CD4-positive, alpha-beta T cell (primary cell): ENCODE data around the gene MAP3K1. TPM values are rescaled to one million over a fixed set of nuclear protein-coding genes. Genes with fewer than 3 reads are reported as not detected.

Experiments used
- ATAC-seq: fragments of 200-7000 bp; cut with Tn5 transposase; one replicate; pipeline ENCODE4 v1.10.0; 2022; ENCODE audit warnings: mild to moderate bottlenecking; ENCODE audit not compliant: poor library complexity
- CTCF ChIA-PET: fragments of 350-600 bp; sonication (Branson Sonifier 250); formaldehyde crosslinking; loops from one replicate; lab custom pipeline; 2021; ENCODE audit warnings: antibody characterized with exemption, inconsistent platforms; lab: Charles Lee
- POLR2A ChIA-PET: fragments of 350-600 bp; sonication (Branson Sonifier 250); formaldehyde crosslinking; loops from one replicate; lab custom pipeline; 2021; ENCODE audit warnings: antibody characterized with exemption, inconsistent platforms; lab: Charles Lee
- DNase-seq, 14 experiments: peaks; one replicate each; pipeline ENCODE4 v3.0.0-alpha.2; 2013 to 2020; ENCODE audit warnings: mixed read lengths in 2 of 14
- H3K27ac ChIP-seq, 2 donors: one replicate each; pipeline versions ENCODE4 v1.5.1 to v1.7.0; 2013; ENCODE audit warnings: low read length in 2 of 2, low read depth in 1 of 2, mild to moderate bottlenecking in 1 of 2
- H3K27me3 ChIP-seq, 2 experiments: 1 replicate in 1 of 2; 2 replicates in 1 of 2; pipeline versions ENCODE4 v1.6.1 to v1.7.0; 2013; ENCODE audit warnings: low read length in 2 of 2, control low read depth in 1 of 2, mild to moderate bottlenecking in 1 of 2, moderate library complexity in 1 of 2; ENCODE audit not compliant: insufficient read depth in 2 of 2, control insufficient read depth in 1 of 2
- H3K36me3 ChIP-seq: one replicate; pipeline ENCODE4 v1.6.1; 2013; ENCODE audit warnings: low read length, control low read depth; ENCODE audit not compliant: insufficient read depth
- H3K4me1 ChIP-seq: one replicate; pipeline ENCODE4 v1.6.1; 2013; ENCODE audit warnings: low read length, control low read depth; ENCODE audit not compliant: insufficient read depth
- H3K4me3 ChIP-seq: one replicate; pipeline ENCODE4 v1.5.1; 2013; ENCODE audit warnings: mild to moderate bottlenecking, low read length, moderate library complexity
- H3K9me3 ChIP-seq, 2 experiments: 1 replicate in 1 of 2; 2 replicates in 1 of 2; pipeline versions ENCODE4 v1.6.1 to v1.7.0; 2013; ENCODE audit warnings: low read length in 2 of 2, mild to moderate bottlenecking in 2 of 2, control low read depth in 1 of 2, moderate library complexity in 1 of 2; ENCODE audit not compliant: control insufficient read depth in 1 of 2, insufficient read depth in 1 of 2
- H3K27ac Mint-ChIP-seq: one replicate; pipeline ENCODE4 v1.8.0; 2020; ENCODE audit warnings: mixed read lengths
- H3K27me3 Mint-ChIP-seq: one replicate; pipeline ENCODE4 v1.8.0; 2021; ENCODE audit warnings: mixed read lengths
- H3K36me3 Mint-ChIP-seq: one replicate; pipeline ENCODE4 v1.8.0; 2021; ENCODE audit warnings: low read depth, mixed read lengths
- H3K4me1 Mint-ChIP-seq: one replicate; pipeline ENCODE4 v1.8.0; 2021; ENCODE audit warnings: low read depth, mixed read lengths
- H3K4me3 Mint-ChIP-seq: one replicate; pipeline ENCODE4 v1.8.0; 2020; ENCODE audit warnings: mild to moderate bottlenecking, mixed read lengths
- H3K9me3 Mint-ChIP-seq: one replicate; pipeline ENCODE4 v1.8.0; 2020; ENCODE audit warnings: mixed read lengths
- CTCF ChIP-seq: fragments of 200-600 bp; IDR thresholded peaks from one replicate; pipeline ENCODE4 v1.8.0; 2022; ENCODE audit warnings: antibody characterized with exemption, mild to moderate bottlenecking
- intact Hi-C, 2 experiments: fragments of 100-400 bp; cut with DNase I in 1 of 2; cut with micrococcal nuclease in 1 of 2; formaldehyde crosslinking; loops; one replicate each; pipeline versions ENCODE4 v1.15.1 to v1.9.0; 2023 to 2025; cut with DNase I, micrococcal nuclease
- total RNA-seq, 174 experiments: library from RNA in 2 of 174; stranded (reverse) in 2 of 174; gene quantifications; one replicate each; pipeline ENCODE4 v1.2.3 and lab custom pipeline; 2021 to 2026

MAP3K1 gene
- total RNA-seq, 2 experiments from 2014 or later, result 59.4 to 62.5 TPM

- H3K4me1 Mint-ChIP-seq, result peaks cover 28% of the 10 kb centered on the region
- H3K9me3 Mint-ChIP-seq, result no peaks in the 10 kb centered on the region
- Histone ChIP-seq H3K36me3 (peaks cover 85% of the 10 kb centered on the region), H3K27me3 (no peaks in the 10 kb centered on the region), H3K4me3 (no peak overlapping the region), H3K27ac (no peak overlapping the region), H3K4me1 (no peaks in the 10 kb centered on the region), H3K9me3 (no peaks in the 10 kb centered on the region)
- POLR2A ChIA-PET, result no interaction called here
- ATAC-seq (peak; percentile 56), DNase-seq (peak in 2 of 14 experiments; percentile 26 to 36)
- no peaks in the 10 kb centered on the region for H3K27me3 Mint-ChIP-seq
- H3K36me3 Mint-ChIP-seq, result peaks cover 93% of the 10 kb centered on the region
- CTCF ChIA-PET, result no interaction called here
- intact Hi-C loops, result no loop called here
- H3K4me3 Mint-ChIP-seq, result no peak overlapping the region
- H3K27ac Mint-ChIP-seq, result no peak overlapping the region
- no peak for TF ChIP-seq CTCF
These were observed 47.6 kb downstream of the MAP3K1 start for GRCh38 chr5:56862909-56863308.

- Mint-ChIP-seq H3K27me3 (no peaks in the 10 kb centered on the region), H3K4me1 (peaks cover 36% of the 10 kb centered on the region), H3K27ac (peak overlapping the region; percentile 6), H3K4me3 (no peak overlapping the region), H3K36me3 (peaks cover 97% of the 10 kb centered on the region), H3K9me3 (no peaks in the 10 kb centered on the region)
- ChIA-PET POLR2A (no interaction called here), CTCF (no interaction called here)
- Histone ChIP-seq H3K36me3 (peaks cover 90% of the 10 kb centered on the region), H3K4me3 (no peak overlapping the region), H3K9me3 (no peaks in the 10 kb centered on the region), H3K27me3 (no peaks in the 10 kb centered on the region), H3K4me1 (peaks cover 2% of the 10 kb centered on the region), H3K27ac (no peak overlapping the region)
- no peak for TF ChIP-seq CTCF
- intact Hi-C loops, result loop anchor here in 1 of 2 experiments (10.0 kb wide), 1 partner anchor 927 kb away; no protein-coding TSS in a partner anchor
- DNase-seq (no peak), ATAC-seq (no peak)
These were observed 56.4 kb downstream of the MAP3K1 start for GRCh38 chr5:56871777-56872176.

GRCh38 chr5:56873056-56873455, 57.7 kb downstream of the MAP3K1 start:
- intact Hi-C loops, result loop anchor here in 1 of 2 experiments (10.0 kb wide), 1 partner anchor 928 kb away; no protein-coding TSS in a partner anchor
- no peak for TF ChIP-seq CTCF
- no peaks in the 10 kb centered on the region for H3K27me3 Mint-ChIP-seq
- POLR2A ChIA-PET, result interaction anchor here (1.0 to 2.1 kb wide), 2 partner anchors 11 to 13 kb away, joined by 3 to 6 read pairs; no protein-coding TSS in a partner anchor
- peak overlapping the region; percentile 55 for H3K27ac Mint-ChIP-seq
- Histone ChIP-seq H3K4me3 (no peak overlapping the region), H3K27ac (peak overlapping the region in 1 of 2 donors; percentile 19), H3K4me1 (peaks cover 2% of the 10 kb centered on the region), H3K36me3 (peaks cover 90% of the 10 kb centered on the region), H3K9me3 (no peaks in the 10 kb centered on the region), H3K27me3 (no peaks in the 10 kb centered on the region)
- no peak overlapping the region for H3K4me3 Mint-ChIP-seq
- peaks cover 99% of the 10 kb centered on the region for H3K36me3 Mint-ChIP-seq
- H3K9me3 Mint-ChIP-seq, result no peaks in the 10 kb centered on the region
- DNase-seq (no peak), ATAC-seq (no peak)
- peaks cover 42% of the 10 kb centered on the region for H3K4me1 Mint-ChIP-seq
- CTCF ChIA-PET, result no interaction called here
